Activated T-helper 9 cell treated with anti-CD3 and anti-CD28 coated beads, Interleukin-2, amount 50 U/mL, for 16 hours (primary cell): ENCODE results near the gene SPIRE1.

Source experiments
- DNase-seq: peaks from one replicate; pipeline ENCODE4 v3.0.0-alpha.2; 2020; ENCODE audit warnings: low read depth

SPIRE1 gene

DNA sequence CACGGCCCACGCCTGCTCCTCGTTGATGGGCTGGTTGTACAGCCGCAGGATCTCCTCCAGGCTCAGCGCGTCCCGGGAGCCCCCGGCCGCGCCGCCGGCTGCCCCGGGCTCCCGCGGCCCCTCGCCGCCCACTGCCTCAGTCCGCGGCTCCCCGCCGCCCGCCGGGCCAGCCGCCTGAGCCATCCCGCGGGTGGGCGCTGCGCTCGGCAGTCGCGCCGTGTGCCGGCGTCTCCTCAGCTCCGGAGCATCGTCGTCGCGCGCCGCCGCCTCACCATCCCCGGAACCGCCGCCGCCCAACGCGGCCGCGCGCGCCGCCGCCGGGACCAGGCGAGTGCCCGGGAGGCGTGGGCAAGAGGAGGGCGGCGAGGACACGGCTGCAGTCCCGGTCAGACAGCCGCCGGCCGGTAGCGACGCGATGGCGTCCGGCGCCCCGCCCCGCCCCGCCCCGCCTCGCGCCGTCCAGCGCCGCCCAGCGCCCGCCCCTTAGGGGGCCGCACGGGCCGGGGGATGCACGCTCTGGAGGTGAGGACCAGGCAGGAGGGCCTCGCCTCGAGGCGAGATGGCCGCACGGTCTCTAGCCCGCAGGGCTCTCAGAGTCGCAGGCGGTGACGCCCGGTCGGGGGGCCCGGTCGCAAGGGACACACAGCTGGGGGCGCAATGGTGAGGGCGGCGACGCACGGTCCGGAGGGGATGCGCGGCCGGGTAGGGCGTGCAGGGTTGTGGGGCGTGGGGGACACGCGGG is at the start of gene SPIRE1:
TSS of gene SPIRE1 (minus strand) at position 424 of the 742 bp plus-strand sequence. CDS start at position 183, 241 bp downstream.
- peak; percentile 10 for DNase-seq

DNA sequence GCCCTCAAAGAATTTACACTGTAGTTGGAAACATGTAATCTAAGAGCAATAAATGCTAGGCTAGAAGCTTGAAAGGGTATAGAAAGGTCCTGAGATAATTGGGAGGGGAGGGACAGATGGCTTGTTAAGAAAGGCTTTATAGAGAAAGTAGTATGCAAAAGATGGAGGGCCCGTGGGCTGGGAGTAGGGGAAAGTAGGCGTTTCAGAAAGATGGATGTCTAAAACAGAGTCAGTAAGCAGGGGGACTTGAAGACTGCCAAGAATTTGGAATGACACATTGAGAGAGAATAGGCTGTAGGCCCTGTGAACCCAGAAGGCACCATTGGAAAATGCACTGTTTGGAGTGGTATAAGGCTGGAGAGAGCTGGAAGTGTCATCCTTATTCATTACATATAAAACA is 45.8 kb upstream of the SPIRE1 start:
- no peak for DNase-seq

DNA sequence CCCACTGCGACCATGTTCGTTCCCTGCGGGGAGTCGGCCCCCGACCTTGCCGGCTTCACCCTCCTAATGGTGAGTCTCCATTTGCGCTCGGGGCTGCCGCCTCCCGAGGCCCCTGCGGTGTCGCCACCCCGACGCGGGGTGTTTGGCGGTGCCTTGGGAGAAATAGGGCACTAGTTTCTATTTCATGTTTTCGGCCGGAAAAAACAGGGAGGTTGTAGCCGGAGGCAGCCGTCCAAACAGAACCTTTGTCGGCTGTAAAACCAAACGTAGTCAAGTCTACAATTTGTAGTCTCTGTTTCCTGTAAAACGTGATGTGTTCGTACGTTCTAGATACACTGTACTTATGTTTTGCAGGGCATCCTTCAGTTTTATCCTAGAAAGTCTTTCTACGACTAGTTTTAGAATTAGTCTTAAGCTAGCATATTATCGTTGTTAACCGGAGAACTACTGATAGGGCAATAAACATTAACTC is 45.2 kb upstream of the SPIRE1 start:
- DNase-seq = no peak

DNA sequence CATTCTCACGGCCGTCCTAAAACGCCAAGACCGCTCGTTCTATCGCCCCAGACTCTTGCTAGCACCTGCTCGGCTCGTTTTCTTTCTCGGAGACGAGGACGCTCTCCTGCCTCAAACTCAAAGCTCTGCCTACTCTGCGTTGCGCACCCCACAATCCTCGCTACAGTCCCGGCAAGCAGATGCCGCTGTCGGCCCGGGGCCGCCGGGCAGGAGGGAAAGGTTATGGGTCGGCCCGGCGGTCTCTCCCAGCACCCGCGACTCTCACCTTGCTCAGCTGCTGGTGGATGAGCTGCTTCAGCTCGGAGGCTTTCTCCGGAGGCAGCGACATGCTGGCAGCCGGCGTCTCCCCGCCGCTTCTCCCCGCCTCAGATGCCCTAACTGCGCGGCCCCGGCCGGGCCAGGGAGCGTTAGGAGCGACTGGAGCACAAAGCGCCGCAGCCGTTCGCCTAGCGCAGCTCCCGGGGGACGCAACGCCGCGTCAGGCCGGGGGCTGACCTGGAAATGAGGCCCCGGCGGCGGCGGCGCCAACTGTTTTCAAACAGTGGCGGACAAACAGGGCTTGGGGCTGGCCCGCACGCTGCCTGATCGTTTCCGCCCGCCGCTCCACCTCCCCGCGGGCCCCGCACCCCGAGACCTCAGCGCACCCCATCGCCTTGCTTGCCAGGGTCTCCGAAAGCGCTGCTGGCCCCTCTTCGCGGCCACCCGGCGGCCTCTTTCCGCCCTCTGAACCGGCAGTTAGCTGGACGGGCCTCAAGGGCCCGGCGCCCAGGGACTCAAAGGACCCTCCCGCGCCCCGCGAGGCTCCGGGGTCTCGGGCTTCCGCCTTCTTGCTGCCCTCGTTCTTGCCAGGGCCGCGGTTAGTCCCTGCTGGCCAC is 44.6 kb upstream of the SPIRE1 start, which contains the start of the genes CEP76 and PSMG2:
TSS of gene CEP76 (minus strand) at position 503 of the 875 bp plus-strand sequence. CDS start at position 328, 175 bp downstream.
TSS of gene PSMG2 (plus strand) at position 822 of the 875 bp plus-strand sequence. CDS start 66 bp downstream, outside the sequence.
- DNase-seq = peak; percentile 78

DNA sequence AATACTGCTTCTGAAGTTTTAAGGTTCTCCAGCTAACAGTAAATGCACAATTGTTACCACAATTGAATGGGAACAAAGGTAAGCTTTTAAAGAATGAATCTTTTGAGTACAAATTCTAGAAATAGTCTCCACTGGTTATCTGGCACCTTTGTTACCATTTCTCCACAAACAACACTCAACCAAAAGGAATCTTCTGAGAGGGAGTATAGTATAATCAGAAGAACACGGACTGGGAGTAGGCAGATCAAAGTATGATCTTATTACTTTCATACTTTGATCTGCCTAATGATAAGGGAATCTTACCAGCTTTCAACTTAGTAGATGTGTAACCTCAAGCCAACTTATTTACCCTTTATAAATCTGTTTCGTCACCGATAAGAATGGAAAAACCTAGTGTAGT is 43.3 kb upstream of the SPIRE1 start:
- DNase-seq = no peak

DNA sequence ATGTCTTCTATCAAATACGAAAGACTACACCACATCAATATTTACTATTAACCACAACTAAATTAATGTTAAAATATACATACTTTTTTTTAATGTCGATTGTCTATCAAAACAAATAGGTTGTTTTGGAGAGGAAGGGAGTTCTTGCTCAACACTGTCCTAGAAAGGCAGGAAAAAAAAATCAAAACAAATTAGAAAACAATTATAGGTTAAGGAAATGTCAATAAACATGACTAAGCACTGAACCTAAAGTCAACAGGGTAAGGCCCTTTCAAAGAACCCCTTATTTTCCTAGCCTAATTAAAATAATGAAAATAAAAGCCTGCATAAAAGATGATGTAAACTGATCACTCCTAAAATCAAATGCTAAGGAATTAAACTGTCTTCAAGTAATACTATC is 41.8 kb upstream of the SPIRE1 start:
- DNase-seq = no peak

DNA sequence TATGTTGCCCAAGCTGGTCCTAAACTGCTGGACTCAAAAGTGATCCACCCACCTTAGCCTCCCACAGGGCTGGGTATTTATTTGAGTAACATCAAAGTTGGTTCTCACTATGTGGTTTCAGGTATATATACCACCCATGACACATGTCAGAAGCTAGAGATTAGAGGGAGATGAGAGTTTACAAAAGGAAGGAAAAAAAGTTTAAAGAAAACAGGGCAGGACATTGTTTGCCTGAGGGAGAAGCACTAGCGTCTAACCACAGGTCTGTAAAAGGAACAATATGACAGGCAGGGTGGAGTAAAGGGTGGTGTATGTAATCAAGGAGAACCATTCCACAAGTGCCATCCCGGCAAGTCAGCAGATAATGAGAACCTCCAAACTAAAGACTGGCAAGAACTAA is 36.1 kb upstream of the SPIRE1 start:
- DNase-seq = no peak

DNA sequence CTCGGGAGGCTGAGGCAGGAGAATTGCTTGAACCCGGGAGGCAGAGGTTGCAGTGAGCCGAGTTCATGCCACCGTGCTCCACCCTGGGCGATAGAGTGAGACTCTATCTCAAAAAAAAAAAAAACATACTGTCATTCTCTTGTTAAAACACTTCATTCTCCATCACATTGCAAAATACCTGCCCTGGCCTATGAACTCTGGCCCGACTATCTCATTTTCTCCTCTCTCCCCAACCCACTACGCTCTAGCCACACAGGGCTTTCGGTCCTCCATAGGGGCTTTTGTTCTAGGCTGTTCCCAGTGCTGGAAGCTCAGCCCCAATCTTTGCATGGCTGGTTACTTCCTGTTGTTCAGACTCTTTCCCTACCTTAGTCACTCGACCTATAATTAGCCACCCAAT is 34.3 kb upstream of the SPIRE1 start:
- no peak for DNase-seq

DNA sequence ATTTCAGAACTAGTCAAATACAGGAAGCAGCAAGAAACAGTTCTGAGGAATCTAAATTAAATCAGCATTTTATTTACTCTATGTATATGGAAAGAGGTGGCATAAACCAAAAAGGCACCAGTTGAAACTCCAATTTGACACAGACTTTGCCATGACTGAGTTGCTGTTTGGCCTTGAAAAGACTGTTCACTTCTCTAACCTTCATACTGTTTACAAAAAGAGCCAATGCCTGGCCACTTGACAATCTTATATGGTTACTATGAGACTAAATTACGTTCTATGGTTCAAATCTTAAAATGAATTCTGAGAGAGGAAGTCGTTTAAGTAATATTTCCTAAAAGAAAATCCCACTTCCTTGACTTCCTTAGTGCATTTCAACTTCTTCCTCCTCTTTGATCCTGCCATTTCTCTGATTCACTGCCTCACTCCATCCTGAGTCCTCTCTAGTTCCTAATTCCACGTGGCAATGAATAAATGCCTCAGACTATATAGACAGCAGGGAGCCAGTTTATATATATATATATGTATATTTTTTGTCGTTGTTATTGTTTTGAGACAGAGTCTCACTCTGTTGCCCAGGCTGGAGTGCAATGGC is 31.4 kb upstream of the SPIRE1 start:
- DNase-seq = no peak

DNA sequence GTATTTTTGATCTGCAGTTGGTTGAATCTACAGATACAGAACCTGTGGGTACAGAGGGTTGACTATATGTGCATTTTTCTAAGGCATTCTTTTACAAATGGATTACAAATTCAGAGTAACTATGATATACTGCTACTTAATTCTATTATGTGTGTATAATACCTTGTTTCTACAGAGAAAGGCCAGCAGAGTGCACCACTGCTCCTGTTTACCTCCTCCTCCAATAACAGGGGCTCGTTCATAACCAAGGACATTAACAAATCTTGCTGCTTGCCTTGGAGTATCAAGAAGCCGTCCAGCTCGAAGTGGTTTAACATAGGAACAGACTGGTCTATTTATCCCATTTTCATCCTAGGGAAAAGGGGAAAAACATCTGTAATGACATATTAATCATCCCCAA is 28.2 kb upstream of the SPIRE1 start:
- DNase-seq = no peak

DNA sequence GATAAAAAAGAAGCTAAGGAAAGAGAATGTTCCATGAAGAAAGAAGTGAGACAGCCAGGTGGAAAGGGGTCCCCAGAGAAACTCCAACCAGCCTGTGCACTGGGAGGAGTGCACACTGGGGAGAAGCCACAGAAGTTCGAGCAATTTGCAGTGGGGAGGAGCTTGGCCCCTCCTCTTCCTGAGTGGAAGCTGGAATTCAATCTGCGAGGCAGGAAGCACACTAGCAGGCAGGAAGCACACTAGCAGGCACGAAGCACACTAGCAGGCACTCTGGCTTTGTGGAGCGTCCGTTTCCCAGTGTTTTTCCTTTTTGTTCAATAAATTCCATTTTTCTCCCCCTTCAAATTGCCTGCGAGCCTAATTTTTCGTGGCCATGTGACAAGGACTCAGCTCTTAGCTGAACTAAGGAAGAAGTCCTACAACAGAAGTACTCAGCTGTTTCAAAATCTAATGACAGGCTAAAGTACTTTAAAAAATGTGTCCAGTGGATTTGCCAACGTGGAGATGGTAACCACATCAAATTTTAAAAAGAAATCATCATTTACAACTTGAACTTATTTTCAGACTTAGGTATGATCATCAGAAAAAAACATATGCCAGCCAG is 21.4 kb upstream of the SPIRE1 start:
- no peak for DNase-seq

DNA sequence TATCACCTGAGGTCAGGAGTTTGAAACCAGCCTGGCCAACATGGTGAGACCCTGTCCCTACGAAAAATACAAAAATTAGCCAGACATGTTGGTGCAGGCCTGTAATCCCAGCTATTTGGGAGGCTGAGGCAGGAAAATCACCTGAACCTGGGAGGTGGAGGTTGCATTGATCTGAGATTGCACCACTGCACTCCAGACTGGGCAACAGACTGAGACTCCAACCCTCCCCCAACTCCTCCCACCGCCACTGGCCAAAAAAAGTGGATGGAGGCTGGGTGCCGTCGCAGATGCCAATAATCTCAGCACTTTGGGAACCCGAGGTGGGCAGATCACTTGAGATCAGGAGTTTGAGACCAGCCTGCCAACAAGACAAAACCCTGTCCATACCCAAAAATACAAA is 10.1 kb upstream of the SPIRE1 start:
- DNase-seq = no peak

DNA sequence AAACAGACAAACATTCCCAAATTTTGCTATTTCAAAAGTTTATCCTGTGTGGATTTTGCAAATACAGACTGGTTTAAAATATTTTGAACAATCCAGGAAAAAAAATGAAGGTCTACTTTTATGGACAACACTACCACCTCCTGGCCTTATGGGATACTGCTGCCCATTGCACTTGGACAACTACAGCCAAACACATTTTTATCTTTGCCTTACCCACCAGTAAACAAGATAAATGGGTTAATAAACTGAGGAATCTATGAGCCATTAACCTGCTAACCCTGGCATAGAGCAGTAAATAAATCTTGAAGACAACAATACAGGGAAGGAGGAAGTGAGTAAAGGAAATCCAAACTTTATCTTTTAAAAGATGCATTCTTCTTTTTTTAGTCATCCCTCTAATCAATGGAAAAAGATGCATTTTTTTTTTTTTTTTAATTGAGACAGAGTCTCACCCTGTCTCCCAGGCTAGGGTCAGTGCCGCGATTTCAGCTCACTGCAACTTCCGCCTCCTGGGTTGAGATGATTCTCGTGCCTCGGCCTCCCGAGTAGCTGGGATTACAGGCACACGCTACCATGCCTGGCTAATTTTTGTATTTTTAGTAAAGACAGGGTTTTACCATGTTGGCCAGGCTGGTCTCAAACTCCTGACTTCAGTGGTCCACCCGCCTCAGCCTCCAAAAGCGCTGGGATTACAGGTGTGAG is 2.1 kb upstream of the SPIRE1 start:
- peak; percentile 6 for DNase-seq

DNA sequence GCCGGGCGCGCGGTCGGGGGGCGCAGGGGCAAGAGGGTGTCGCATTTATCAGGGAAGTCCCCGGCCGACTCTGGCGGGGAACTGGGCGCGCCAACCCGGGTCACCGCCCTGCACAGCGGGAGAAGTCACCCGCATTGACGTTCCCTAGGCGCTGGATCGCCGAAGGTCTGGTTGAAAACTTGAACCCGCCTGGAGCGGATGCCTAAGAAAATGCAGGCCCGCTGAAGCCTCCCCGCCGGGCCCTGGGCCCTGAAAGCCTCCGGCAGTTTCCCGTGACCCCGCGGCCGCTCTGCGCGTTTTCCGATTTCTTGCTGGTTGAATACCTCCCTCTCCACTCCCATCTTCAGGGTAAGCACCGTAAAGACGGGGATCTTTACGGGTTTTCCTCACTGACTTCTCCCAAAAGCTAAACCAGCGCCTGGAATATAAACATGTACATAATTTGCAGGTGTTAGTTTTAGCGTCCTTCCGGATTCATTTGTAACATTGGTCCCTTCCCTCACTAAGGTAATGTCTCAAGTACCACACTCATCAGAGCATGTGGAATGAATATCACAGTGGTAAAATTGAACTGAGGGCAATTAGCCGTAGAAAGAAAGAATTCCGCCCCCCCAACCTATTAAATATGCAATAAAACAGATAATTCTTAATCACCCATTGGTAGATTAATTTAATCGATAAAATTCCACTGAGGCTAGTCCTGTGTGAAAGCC is 675 bp upstream of the SPIRE1 start:
- no peak for DNase-seq

DNA sequence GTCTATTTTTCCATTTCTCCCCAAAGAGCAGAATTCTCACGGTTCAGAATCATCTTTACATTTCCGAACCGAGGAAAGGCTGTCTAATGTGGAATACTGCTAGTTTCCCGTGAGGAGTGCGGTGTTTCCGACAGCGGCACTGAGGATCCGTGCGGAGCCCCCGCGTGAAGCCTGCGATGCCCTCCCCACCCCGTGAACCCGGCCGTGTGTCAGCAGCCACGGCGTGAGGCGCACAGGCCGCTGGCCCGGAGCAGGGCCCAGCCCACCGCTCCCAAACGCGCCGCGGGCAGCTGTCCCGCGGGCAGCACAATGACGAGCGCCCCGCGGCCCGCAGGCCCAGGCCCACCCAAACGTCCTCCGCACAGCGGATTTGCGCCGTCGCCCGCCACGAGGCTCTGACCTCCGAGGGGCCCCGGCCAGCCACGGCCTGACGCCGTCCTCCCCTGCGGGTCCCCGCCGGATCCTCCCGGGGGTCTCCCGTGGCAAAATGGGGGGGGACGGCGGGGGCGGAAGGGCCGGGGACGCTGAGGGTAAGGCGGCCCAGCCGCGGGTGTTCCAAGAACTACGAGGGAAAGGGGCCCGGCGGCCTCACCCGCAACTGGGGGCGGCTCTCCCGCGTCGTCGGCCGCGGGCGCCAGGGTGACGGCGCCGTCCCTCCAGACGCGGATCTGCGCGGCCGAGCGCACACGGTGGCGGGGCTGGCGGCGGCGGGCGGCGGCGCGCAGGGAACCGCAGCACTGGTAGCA is 796 bp downstream of the SPIRE1 start:
- DNase-seq = peak; percentile 1

DNA sequence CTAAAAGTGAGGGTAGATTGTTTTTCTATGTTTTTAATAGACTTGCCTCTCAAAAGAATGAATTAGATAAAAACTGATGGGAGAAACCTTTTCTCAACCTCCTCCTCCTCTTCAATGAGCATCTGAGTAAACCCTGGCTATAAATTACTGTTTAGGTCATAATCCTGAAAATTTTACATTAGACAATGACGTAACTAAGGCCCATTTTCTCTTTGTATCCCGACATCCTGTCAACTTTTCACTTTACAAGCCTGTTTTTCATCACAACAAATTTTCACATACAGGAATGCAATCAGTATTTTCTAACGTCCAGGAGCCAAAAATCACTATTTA is 1.3 kb downstream of the SPIRE1 start:
- DNase-seq = no peak

DNA sequence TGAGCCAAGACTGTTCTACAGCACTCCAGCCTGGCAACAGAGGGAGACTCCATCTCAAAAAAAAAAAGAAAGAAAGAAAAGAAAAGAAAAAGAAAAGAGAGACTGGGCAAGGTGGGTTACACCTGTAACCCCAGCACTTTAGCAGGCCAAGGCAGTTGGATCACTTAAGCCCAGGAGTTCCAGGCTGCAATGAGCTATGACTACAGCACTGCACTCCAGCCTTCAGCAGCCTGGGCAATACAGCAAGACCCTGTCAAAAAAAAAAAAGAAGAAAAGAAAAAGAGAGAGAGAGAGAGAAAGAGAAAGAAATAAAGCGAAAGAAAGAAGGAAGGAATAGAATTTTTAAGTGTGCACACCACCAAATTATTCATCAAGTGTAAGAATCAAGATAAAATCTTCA is 2.9 kb downstream of the SPIRE1 start:
- no peak for DNase-seq

DNA sequence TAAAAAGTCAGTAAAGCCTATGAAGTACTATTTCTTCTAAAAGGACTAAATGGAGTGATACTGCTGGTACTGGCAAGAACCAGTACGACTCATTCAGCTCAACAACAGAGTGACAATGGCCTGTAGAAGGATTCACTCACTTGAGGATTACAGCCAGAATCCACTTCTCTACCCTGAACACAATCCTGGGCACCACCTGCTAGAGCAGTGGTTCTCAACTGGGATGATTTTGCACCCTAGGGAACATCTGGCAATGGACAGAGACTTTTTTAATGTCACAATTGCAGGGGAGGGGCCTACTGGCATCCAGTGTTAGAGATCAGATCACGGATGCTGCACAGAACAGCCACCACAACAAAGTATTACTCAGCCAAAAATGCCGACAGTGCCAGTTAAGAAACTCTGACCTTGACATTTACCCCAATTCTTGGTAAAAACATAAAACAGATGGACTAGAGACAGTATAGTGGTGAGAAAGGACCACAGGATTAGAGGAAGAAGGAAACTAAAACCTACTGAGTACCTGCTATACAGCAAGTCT is 5.0 kb downstream of the SPIRE1 start:
- no peak for DNase-seq

DNA sequence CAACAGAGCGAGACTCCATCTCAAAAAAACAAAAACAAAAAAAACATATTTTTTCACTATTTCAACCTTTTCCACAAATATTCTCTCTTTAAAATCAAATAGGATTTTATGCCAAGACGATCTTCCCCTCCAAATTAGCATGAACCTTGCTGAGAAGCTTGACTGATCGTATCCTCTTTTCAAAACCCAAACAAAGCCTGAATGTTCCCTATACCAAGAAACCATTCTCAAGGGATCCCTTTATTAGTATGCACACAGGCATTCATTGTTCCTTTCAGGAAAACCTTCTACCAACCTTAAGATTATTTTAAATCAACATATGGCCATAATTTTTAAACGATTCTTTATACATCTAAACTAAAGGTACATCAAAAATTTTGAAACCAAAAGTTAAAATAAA is 6.3 kb downstream of the SPIRE1 start:
- no peak for DNase-seq

DNA sequence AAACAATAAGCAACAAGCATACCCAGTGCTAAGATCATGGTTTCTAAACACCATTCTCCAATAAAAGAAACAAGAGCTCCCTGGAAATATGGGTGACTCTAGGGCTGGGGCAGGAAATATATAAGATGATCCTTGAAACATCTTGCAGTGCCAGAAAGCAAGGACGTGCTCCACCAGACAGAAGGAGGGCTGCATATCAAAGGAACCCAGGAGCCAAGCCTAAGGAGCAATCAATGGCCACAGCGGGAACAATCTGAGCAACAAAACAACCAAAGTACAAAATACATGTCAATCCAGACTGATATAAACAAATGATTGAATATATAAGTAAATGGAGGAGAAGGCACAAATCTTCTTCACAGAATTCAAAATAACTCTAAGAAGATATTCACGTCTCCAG is 10.1 kb downstream of the SPIRE1 start:
- DNase-seq = no peak
